Caki2 (cell line): ENCODE data around the gene WDR48. TPM values are rescaled to one million over a fixed set of nuclear protein-coding genes. Genes with fewer than 3 reads are reported as not detected.

Source experiments
- DNase-seq: peaks from one replicate; pipeline ENCODE4 v3.0.0-alpha.2; 2015; ENCODE audit warnings: low read depth
- in situ Hi-C: cut with HindIII; loops from 2 replicates; pipeline ENCODE4 v1.10.0; 2016; ENCODE audit warnings: low sequenced_read_pairs, low pct_unique_long_range_greater_than_20kb, mixed read lengths
- total RNA-seq: library from RNA; depleted of rRNA; stranded (reverse); fragments of >200 nt; shearing (Covaris generic); gene quantifications from 2 replicates; pipeline ENCODE4 v1.2.3, GENCODE V29; 2014; ENCODE audit warnings: low replicate concordance

Gene WDR48
- total RNA-seq, 1 experiment from 2014 or later: 17.5 TPM

GRCh38 chr3:39097716-39098472, 46.1 kb downstream of the WDR48 start:
- no peak for DNase-seq
- in situ Hi-C loops: no loop called here

GRCh38 chr3:39098473-39099000, 46.7 kb downstream of the WDR48 start:
- in situ Hi-C loops: no loop called here
- DNase-seq: no peak

- in situ Hi-C loops: no loop called here
- DNase-seq: no peak
These were observed 47.4 kb downstream of the WDR48 start for GRCh38 chr3:39099242-39099641.

- DNase-seq: no peak
- in situ Hi-C loops: no loop called here
These were observed 48.1 kb downstream of the WDR48 start for GRCh38 chr3:39099738-39100499.

DNA sequence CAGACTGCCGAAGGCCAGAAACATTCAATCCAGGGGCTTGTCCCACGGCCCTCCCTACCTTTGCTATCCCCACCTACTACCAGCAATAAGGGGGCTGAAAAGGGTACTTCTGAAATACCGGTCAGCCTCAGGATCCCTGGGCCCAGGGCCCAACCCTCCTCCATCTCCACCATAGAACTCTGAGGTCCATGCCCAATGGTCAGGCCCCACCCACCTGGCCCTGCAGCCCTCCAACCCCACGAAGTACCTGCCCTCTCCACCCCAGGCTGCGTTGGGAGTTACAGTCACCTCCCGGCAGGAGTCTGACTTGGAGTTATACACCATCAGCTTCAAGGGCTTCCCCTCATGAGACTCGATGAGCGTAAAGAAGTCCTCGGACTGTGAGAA, 48.7 kb downstream of the WDR48 start:
- in situ Hi-C loops: no loop called here
- DNase-seq: no peak

DNA sequence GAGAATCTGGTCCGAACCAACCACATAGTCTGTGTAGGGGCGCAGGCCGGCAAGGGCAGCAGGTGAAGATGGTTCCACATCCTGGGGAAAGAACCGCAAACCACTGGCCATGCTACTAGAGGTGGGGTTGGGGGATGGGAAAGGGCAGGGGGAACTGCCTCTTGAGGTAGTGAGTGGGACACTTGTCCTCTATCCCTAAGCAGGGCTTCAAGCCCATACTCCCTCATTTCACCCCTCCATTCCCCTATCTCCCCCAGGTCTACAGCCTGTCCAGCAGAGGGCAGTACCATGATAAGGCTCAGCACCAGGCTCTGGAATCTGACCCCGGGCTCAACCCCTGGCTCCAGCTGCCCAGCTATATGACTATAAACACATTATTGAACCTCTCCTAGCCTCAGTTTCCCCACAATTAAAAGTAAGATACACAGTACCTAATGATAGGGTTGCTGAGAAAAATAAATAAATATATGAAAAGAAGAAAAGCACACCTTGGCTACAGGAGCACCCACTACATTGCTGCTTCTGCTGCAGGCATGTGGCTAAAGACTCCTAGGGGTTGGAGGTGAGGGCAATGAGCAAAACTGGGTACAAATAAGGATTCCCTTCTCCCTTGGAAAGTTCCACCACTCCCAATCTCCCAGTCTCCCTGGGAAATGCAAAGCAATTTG, 49.3 kb downstream of the WDR48 start:
- DNase-seq: no peak

DNA sequence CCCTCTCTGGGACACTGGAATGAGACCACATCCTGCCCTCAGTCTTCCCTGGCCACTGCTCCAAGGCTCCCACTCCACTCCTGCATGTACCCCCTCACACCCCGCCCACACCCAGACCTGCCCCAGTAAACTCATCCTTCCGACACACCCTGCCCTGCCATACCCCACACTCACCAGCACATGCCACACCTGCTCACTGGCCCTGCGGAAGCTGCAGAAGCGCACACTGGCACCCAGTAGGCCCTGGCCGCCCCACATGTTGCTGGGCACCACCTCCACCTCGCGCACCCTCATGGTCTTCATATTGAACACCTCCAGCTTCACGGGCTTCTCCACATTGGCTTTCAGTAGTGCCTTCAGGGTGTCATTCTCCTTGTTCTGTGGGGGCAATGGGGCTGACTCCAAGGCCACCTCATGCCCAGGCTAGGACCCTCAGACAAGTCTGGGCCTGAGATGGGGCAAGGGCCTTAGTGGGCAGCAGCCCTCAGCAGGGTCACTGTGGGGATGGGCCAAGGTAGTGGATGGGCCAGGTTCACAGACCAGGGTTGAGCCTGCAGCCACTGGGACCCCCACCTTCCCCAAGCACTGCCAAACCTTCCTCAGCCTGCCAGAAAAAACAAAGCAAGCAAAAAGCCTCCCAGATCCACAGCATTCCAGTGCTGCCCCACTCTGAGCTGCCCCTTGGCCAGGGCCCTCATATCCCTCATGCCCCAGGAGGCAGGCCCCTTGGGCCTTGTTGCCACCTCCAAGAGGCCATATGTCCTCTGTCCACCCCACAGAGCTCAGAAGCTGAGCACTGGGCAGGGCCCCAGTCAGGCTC, 50.9 kb downstream of the WDR48 start:
- in situ Hi-C loops: no loop called here
- DNase-seq: no peak

More for the DNA sequence above, 49.3 kb downstream of the WDR48 start:
- in situ Hi-C loops: no loop called here

DNA sequence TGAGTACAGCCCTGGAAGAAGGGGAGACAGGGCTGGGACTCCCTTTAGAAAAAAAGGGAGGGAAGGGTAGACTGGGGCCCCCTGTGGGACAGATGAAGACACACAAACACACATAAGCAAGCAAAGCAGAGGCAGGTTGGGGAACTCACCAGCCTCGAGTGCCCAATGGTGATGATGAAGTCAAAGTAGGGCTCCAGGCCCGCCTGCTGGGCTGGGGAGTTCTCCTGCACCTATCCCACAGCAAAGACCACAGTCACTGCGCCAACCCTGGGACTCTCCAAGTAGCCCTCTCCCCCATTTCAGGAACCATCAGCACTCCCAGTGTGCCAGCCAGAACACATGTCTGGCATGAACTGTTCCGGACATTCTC, 51.5 kb downstream of the WDR48 start:
- in situ Hi-C loops: no loop called here
- no peak for DNase-seq

DNA sequence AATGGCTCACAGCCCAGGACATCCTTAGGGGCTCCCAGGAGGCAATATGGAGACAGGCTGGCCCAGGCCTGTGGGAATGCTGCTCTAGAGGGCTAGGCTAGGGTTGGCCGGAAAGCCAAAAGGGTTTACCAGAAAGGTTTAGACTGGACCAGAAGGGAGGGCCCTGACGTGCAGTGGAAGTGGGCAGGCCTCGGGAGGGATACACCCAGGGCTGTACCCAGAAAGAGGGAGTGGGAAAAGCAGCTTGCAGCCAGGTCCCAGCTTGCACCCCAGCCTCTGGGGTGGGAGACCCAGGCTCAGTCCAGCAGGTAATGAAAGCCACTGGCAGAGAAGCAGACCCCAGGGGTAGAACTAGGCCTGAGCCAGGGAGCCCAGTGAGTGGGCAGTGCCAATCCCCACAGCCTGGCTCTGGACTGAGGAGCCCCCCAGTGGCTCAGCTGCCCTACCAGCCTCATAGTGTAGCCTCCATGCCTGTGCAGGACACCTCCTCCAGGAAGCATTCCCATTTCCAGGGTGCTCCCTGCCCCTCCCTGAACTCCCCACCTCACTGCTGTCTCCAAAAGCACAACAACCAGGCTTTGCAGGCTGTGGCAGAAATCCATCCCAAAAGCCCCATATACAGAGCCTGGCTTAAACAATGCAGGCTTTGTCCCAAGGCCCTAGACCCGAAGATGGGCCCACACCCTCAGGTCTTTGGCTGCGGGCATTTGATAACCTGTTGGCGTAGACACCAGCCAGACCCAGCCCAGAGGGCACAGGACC, 52.2 kb downstream of the WDR48 start:
- DNase-seq: no peak
- in situ Hi-C loops: no loop called here

DNA sequence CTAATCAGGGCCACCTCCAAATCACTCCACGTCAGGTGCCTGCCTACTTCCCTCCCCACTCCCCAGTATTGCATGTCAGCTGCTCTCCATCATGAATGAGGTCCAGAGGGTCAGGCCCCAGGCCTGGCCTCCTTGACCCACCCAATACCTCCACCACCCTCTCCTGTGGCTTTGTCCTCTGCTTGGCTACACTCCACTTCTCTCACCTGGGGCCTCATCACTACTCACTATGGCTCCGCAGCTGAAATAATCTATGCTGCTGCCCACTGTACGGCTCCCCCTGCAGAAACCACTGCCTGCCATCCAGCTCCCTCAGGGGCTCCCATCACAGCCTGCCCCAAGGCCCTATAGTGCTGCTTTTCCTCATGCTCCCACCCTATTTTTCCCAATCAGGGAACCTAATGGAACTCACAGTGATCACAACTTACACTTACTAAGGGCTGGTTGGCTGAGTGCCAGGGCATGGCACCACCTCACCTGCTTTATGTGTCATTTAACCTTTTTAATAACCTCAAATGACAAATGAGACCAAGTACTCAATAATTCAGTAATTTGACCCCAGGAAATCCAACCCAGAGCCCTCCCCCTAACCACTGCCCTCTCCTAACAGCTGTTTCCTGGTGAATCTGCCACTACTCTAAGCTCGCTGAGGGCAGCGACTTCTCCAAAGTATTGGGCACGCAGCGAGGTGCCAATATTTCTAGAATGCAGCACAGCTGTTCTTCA, 53.3 kb downstream of the WDR48 start:
- no peak for DNase-seq
- in situ Hi-C loops: no loop called here

DNA sequence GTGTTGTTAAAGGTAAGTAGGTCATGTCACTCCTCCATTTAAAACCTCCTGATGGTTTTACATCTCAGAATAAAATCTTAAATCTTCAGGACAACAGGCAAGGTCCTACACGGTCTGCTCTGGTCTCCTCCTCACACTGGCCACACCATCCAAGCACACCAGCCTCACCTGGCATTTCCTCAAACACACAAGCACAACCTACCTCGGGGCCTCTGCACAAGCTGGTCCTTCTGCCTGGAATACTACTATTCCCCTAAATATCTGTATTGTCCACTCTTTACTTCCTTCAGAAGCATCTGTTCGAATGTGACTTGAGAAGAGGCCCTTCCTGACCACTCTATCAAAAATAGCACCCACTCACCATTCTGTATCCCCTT, 53.9 kb downstream of the WDR48 start:
- in situ Hi-C loops: no loop called here
- no peak for DNase-seq

GRCh38 chr3:39106281-39106811, 54.5 kb downstream of the WDR48 start:
- in situ Hi-C loops: no loop called here
- DNase-seq: no peak

DNA sequence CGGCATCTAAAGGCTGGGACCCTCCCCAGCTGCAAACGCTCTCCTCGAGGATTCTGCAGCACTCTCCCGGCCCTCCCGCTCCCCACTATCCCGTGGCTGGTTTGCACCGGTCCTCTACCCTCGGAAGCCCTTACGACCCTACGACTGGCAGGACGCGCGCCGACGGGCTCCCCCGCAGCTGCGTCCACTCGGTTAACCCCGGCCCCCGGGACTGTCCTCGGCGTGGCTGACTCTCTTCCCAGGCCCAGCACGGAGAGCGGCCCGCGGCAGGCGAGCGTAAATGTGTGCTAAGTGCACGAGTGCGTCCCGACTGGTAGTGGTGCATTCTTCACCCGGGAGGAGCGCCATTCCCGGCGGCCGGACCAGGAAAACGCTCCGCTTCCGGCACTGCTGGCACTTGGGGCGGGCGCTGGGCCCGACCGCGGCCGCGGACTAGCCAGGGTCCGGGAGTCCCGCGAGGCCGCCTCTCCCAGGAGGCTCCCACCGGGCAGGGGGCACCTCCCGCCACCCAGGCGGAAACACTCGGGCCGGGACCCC, 55.1 kb downstream of the WDR48 start:
- in situ Hi-C loops: no loop called here

GRCh38 chr3:39107388-39108199, 55.8 kb downstream of the WDR48 start, which contains the start of the genes GORASP1 and TTC21A:
Gene GORASP1, minus strand, starts transcription at chr3:39107627. Its CDS starts 86 bp downstream, at chr3:39107541.
Gene TTC21A, plus strand, starts transcription at chr3:39107680. Its CDS starts 158 bp downstream, at chr3:39107838.
- in situ Hi-C loops: no loop called here
- peak; percentile 72 for DNase-seq

More for the DNA sequence above, 55.1 kb downstream of the WDR48 start:
- no peak for DNase-seq

- DNase-seq: no peak
- in situ Hi-C loops: no loop called here
These were observed 56.4 kb downstream of the WDR48 start for GRCh38 chr3:39108200-39108710.
